ENCODE data around the gene REG4.

Gene REG4

GRCh38 chr1:119778886-119779560 is 32.2 kb downstream of the REG4 start:
- DNase-seq = no peak

GRCh38 chr1:119778359-119778758 is 32.9 kb downstream of the REG4 start:
- DNase-seq = no peak

GRCh38 chr1:119774746-119775490 is 36.3 kb downstream of the REG4 start:
- DNase-seq = no peak

DNA sequence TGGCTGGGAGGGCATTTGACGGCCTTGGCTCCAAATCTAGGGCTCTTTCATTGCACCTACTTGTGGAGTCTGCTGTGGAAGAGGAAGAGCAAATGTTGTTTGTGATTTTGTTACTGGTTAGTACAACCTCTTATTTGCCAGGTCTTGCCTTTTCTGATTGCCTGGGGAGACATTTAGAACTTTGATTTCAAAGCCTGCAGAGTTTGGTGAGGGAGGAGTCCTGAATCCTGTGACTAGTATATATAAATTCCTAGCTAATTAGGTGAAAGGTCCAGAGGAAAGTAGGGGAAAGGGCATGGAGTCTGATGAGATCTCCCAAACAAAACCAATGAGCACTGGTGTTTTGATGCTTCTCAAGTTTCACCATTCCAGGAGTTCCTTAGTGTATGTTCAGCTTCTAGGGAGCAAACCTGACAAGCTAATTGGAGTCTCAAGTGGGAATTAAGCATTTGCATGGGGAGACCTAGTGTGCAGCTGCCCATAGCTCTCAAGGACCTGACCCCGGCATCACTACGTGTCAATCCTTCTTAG is 37.5 kb downstream of the REG4 start:
- DNase-seq = no peak

GRCh38 chr1:119772298-119772697 is 39.0 kb downstream of the REG4 start:
- no peak for DNase-seq

GRCh38 chr1:119771770-119772169 is 39.5 kb downstream of the REG4 start:
- DNase-seq = no peak

- DNase-seq = no peak
Observed at GRCh38 chr1:119771016-119771415, 40.2 kb downstream of the REG4 start.

DNA sequence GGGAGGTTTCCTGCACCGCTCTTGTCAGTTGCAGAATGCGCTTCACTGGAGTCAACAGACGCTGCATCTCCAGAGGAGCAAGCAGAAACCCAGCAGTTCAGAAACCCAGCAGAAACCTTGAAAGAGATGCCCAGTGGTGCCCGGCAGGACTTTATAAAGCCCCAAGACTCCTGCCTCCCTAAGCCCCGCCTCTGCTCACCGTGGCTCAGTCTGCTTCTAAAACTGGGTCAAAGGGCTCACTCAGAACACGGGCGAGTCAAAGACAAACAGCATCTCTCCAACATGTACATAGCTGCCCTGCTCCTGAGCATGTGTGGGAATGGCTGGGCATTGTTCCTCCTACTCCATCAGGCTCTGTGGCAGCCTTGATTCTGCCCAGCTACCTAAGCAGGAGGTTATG is 42.5 kb downstream of the REG4 start, which contains the start of gene HMGCS2:
Gene HMGCS2, minus strand, starts transcription at position 128 of the 400 bp plus-strand sequence. Its CDS starts 61 bp downstream, at position 67.
- DNase-seq = no peak

DNA sequence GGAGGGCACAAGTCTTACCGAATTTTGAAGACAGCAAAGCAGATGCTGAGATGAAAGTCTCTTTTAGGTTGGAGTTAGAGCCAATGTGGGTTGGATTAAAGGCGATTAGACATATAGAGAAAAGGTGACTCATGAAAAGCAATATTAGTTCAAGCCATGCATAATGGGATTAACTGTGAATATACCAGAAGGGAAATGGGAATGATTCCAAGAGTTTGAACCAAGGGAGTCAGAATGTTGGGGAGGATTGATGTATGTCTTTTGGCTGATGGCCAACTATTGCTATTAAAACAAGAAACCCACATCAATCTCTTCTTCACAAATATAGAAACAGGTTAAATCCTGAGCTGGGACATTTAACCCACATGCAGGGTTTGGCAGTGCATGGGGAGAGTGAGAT is 43.8 kb downstream of the REG4 start:
- DNase-seq = no peak

- DNase-seq = no peak
Observed at GRCh38 chr1:119766374-119766794, 44.9 kb downstream of the REG4 start.

DNA sequence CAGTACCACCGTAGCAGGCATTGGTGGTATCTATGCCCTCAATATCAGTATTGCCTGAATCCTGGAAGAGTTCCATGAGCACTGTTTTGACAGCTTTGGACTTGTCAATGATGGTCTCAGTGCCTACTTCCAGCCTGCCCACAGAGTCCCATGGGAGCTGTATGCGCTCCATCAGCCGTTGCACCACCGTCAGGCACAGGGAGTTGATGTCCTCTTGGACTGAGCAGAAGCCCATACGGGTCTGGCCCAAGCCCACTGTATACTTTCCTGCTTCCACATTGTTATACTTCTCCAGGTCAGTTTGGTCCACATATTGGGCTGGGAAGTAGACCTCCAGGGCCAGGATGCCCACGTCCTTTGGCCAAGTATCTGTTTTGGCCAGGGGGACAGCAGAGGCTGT is 47.0 kb downstream of the REG4 start:
- DNase-seq = no peak

GRCh38 chr1:119762953-119763352 is 48.3 kb downstream of the REG4 start:
- DNase-seq = no peak

GRCh38 chr1:119762409-119762808 is 48.9 kb downstream of the REG4 start:
- DNase-seq = no peak

GRCh38 chr1:119758584-119758983 is 52.7 kb downstream of the REG4 start:
- DNase-seq = no peak

DNA sequence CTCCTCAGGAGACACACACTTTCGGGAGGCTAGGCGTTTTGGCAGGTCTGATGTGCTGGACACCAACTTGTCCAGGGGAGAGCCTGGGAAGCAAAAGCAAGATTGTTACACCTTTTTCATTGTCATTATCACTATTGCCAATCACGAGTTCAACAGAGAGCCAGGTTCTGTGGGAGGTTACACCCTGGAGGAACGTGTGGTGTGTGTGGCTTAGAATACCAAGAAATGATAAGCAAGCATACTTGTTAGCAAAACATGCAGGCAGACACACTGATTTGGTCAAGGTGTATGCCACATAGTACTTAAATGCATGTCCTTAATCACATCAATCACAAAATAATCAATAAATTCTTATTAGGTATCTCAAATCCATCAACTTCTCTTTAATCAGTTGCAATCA is 58.7 kb downstream of the REG4 start:
- DNase-seq = no peak

- no peak for DNase-seq
Observed at GRCh38 chr1:119748040-119748439, 63.2 kb downstream of the REG4 start.

GRCh38 chr1:119747451-119747850 is 63.8 kb downstream of the REG4 start:
- DNase-seq = no peak

- no peak for DNase-seq
Observed at GRCh38 chr1:119745034-119745433, 66.2 kb downstream of the REG4 start.

DNA sequence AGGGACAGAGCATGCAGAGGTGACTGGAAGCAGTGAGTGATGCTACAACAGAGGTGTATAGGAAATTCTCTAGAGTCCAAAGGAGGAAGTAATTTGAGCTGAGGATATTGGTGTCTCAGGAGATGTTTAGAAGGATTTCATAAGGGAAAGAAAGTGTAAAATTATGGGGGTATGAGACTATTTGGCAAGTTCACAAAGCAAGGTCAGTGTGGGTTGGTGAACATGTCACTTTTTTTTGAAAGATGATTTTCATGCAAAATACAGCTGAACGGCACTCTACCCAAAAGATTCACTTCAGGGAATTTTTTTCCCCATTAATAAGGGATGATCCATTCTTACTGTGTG is 66.7 kb downstream of the REG4 start:
- DNase-seq = no peak

All from stimulated activated CD4-positive, alpha-beta T cell treated with anti-CD3 and anti-CD28 coated beads, Interleukin-12 subunit alpha, Interleukin-12 subunit beta, amount 100 ng/mL, for 4 hours (primary cell).